SK-MEL-5 (cell line): ENCODE measurements around the gene FGF19. TPM values are rescaled to one million over a fixed set of nuclear protein-coding genes. Genes with fewer than 3 reads are reported as not detected.

ENCODE experiments used
- DNase-seq: peaks from one replicate; pipeline ENCODE4 v3.0.0-alpha.2; 2016; ENCODE audit warnings: low read depth, low spot score
- in situ Hi-C: cut with HindIII; loops from 2 replicates; pipeline ENCODE4 v1.10.0; 2016; ENCODE audit warnings: low sequenced_read_pairs, high pct_unique_total_duplicates, low pct_unique_long_range_greater_than_20kb
- total RNA-seq: library from RNA; depleted of rRNA; stranded (reverse); fragments of >200 nt; shearing (Covaris generic); gene quantifications from 2 replicates; pipeline ENCODE4 v1.2.3, GENCODE V29; 2014

FGF19 gene
- total RNA-seq, 1 experiment from 2014 or later, result 0.13 TPM

GRCh38 chr11:69726019-69726418 is 22.2 kb upstream of the FGF19 start:
- in situ Hi-C loops, result no loop called here
- no peak for DNase-seq

DNA sequence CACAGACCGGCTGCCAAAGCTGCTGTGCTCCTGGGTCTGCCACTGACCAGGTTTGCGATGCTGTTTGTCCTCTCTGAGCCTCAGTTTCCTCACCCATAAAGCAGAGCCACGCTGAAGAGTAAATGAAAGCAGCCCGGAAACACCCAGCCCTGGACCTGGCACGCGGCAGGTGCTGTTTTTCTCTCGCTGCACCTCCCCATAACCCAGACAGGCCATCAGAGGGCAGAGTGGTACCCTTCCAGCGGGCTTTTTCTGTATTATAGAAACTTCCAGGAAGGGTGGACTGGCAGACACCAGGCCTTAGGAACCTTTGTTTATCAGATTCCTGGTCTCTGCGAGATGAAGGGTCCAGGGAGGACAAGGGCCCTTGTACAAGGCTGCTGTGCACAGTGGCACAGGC is 17.9 kb upstream of the FGF19 start:
- in situ Hi-C loops, result no loop called here
- DNase-seq, result peak; percentile 72

DNA sequence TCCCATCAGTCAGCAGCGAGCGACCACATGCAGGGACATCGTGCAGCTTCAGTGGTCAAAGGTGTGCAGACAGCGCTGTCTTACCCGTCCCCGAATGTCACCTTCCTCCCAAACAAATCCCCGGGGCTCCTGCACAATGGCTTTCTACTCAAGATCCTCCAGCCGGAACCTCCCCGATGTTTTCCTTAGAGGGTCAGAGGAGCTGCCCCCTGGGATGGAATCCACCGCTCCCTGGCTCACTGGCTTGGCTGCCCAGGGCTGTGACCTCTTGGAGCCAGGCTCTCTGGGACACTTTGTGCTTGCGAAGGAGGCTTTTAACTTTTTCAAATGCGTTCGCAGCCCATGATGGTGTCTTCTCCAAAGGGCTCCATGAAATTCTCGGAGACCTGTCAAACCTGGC is 17.3 kb upstream of the FGF19 start:
- DNase-seq, result no peak
- in situ Hi-C loops, result no loop called here

- in situ Hi-C loops, result no loop called here
- DNase-seq, result no peak
Measured at GRCh38 chr11:69718912-69719311, 15.1 kb upstream of the FGF19 start.

GRCh38 chr11:69718147-69718546 is 14.3 kb upstream of the FGF19 start:
- in situ Hi-C loops, result no loop called here
- DNase-seq, result peak; percentile 74

GRCh38 chr11:69716891-69717747 is 13.3 kb upstream of the FGF19 start:
- no peak for DNase-seq
- in situ Hi-C loops, result no loop called here

- DNase-seq, result peak; percentile 41
- in situ Hi-C loops, result no loop called here
Measured at GRCh38 chr11:69716099-69716498, 12.3 kb upstream of the FGF19 start.

GRCh38 chr11:69715446-69715845 is 11.6 kb upstream of the FGF19 start:
- in situ Hi-C loops, result no loop called here
- no peak for DNase-seq

DNA sequence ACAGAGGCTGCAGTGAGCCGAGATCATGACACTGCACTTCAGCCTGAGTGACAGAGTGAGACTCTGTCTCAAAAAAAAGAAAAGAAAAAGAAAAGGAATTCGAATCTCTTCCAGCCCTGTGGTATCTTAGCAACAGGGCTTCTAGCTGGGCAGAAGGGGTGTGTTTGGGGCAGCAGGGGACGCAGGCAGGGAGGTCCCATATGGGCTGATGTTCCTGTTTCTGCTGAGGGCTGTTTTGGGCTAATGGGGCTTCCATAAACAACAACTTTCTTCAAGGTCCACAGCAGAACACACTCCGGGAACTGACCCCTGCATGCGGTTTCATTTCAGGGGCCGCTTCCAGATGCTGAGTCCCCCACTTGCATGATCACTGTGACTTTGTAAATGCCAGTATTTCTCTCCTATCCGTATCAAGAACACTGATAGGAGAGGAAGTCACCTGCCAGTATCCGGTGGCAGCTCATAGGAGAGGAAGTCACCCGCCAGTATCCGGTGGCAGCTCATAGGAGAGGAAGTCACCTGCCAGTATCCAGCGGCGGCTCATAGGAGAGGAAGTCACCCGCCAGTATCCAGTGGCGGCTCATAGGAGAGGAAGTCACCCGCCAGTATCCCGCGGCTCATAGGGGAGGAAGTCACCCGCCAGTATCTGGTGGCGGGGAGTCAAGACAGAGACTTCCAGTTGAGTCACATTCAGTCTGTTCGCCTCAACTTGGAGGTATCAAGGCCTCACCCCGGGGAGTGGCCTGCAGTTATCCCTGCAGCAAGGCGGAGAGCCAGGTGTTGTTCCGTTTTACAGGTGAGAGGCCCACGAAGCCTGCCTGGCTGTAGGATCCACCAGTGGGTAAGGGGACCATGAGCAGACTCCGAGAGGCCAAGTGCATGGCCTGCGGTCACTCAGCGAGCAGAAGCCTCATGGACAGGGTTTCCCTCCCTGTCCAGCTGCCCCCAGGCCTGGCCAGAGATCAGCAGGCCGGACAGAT is 8.3 kb upstream of the FGF19 start:
- in situ Hi-C loops, result no loop called here

GRCh38 chr11:69708736-69709401 is 5.0 kb upstream of the FGF19 start:
- DNase-seq, result no peak
- in situ Hi-C loops, result no loop called here

More for the DNA sequence above, 8.3 kb upstream of the FGF19 start:
- no peak for DNase-seq

DNA sequence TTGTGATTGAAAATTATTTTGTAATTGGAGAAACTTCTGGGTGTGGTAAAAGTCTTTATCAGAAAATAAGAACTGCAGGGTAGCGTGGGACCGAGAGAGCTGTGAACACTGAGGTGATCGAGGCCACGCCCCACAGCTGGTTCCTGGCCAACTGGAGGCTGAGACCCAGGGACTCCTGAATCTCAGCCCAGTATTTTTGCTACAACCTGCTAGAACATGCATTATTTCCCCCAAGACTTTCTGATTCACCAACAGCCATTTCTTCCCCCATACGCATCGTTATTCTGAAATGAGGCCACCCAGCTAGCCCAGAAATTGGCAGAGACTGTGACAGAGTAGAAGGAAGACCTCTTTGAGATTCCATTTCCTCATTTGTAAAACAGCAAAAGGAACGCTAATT is 3.4 kb upstream of the FGF19 start:
- DNase-seq, result no peak
- in situ Hi-C loops, result no loop called here

- in situ Hi-C loops, result no loop called here
Measured at GRCh38 chr11:69705901-69706787, 2.3 kb upstream of the FGF19 start.

GRCh38 chr11:69705351-69705811 is 1.6 kb upstream of the FGF19 start:
- DNase-seq, result no peak
- in situ Hi-C loops, result no loop called here

More at GRCh38 chr11:69705901-69706787, 2.3 kb upstream of the FGF19 start:
- DNase-seq, result no peak

DNA sequence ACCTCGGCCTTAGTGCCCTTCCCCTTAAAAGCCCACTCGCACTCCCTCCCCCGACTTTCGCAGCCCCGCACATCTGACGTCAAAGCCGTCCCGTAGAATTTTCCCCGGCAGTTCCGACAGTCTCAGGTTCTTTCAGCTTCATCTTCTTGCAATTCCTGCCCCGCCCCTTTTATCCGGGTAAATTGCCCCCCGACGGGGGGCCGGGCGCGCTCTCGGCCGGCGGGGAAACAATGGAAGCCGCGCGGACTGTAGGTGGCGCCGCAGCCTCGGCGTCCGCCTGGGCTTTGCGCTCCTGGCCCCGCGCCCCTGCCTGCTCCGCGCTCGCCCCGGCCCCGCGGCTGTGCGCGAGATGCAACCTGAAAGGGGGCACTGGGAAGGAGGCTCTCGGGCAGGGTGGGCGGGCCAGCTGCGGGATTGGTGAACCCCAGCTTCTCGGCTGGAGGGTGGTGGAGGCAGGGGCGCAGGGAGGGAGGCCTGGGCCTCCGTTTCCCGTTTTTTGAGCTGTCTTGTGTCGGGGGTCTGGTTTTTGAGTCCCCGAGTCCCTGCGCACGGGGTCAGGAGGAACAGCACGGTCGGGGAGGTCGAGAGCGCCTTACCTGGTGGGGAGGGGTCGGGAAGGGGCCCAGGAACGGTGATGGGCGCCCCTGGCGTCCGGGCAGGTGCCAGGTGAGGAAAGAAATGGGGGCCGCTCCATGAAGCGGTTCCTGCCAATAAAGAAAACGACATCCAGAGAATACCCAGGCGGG is 859 bp upstream of the FGF19 start:
- in situ Hi-C loops, result no loop called here
- peak; percentile 72 for DNase-seq

- in situ Hi-C loops, result no loop called here
- no peak for DNase-seq
Measured at GRCh38 chr11:69703453-69703767, 412 bp downstream of the FGF19 start.

GRCh38 chr11:69702769-69703452 is 911 bp downstream of the FGF19 start:
- in situ Hi-C loops, result no loop called here

More at GRCh38 chr11:69702769-69703452, 911 bp downstream of the FGF19 start:
- no peak for DNase-seq
